Fibroblast of skin of right biceps (primary cell): Measurements from ENCODE around the gene GPR35.
A peak's percentile ranks its signal among the peaks of the same experiment; 100 is the strongest.
"Not testable (repeated sequence)": the region's sequence is repeated elsewhere in the genome, so short reads cannot be mapped to it uniquely, and the experiment has no call there.

Experiments used
- DNase-seq: peaks from one replicate; pipeline ENCODE4 v3.0.0-alpha.2; 2013

GPR35 gene

GRCh38 chr2:240603081-240603835 lies 22.0 kb upstream of the GPR35 start:
- DNase-seq: no peak

GRCh38 chr2:240603846-240604245 lies 21.4 kb upstream of the GPR35 start:
- DNase-seq: no peak

GRCh38 chr2:240604291-240604938 lies 20.9 kb upstream of the GPR35 start:
- no peak for DNase-seq

GRCh38 chr2:240604939-240605716 lies 20.2 kb upstream of the GPR35 start:
- no peak for DNase-seq

- DNase-seq: no peak
These were observed 19.2 kb upstream of the GPR35 start for GRCh38 chr2:240605867-240606743.

GRCh38 chr2:240611601-240612210 lies 13.6 kb upstream of the GPR35 start:
- DNase-seq: no peak

GRCh38 chr2:240613781-240614180 lies 11.5 kb upstream of the GPR35 start:
- no peak for DNase-seq

- DNase-seq: no peak
These were observed 10.9 kb upstream of the GPR35 start for GRCh38 chr2:240614391-240614790.

- DNase-seq: no peak
These were observed 9.9 kb upstream of the GPR35 start for GRCh38 chr2:240615396-240615795.

GRCh38 chr2:240615820-240616547 lies 9.3 kb upstream of the GPR35 start:
- no peak for DNase-seq

- not testable (repeated sequence) for DNase-seq
These were observed 8.2 kb upstream of the GPR35 start for GRCh38 chr2:240616860-240617666.

GRCh38 chr2:240618776-240619175 lies 6.5 kb upstream of the GPR35 start:
- no peak for DNase-seq

GRCh38 chr2:240619506-240620148 lies 5.7 kb upstream of the GPR35 start:
- DNase-seq: no peak

- no peak for DNase-seq
These were observed 5.0 kb upstream of the GPR35 start for GRCh38 chr2:240620149-240620731.

GRCh38 chr2:240620859-240621258 lies 4.4 kb upstream of the GPR35 start:
- DNase-seq: no peak

- DNase-seq: no peak
These were observed 3.2 kb upstream of the GPR35 start for GRCh38 chr2:240622060-240622411.

- peak; percentile 29 for DNase-seq
These were observed 2.6 kb upstream of the GPR35 start for GRCh38 chr2:240622531-240623235.

- DNase-seq: no peak
These were observed 1.7 kb upstream of the GPR35 start for GRCh38 chr2:240623531-240624010.
